Sigmoid colon (tissue), 4 donors: ENCODE results near the gene TRMT2A.

ENCODE experiments used
- CTCF ChIP-seq, 4 experiments: fragments of 450-650 bp in 3 of 4; fragments of 200-600 bp in 1 of 4; IDR thresholded peaks; one replicate each; pipeline ENCODE4 v1.5.1; 2016 to 2019; ENCODE audit warnings: antibody characterized with exemption in 4 of 4, mild to moderate bottlenecking in 3 of 4, moderate library complexity in 2 of 4
- EP300 ChIP-seq, 4 donors: sonication (generic); formaldehyde crosslinking; IDR thresholded peaks; one replicate each; pipeline ENCODE4 v1.6.1; 2017; ENCODE audit warnings: antibody characterized with exemption in 4 of 4
- POLR2A ChIP-seq, 2 donors: fragments of 450-650 bp; IDR thresholded peaks; one replicate each; pipeline ENCODE4 v1.6.1; 2016; ENCODE audit warnings: antibody characterized with exemption in 2 of 2, mild to moderate bottlenecking in 2 of 2, moderate library complexity in 2 of 2
- POLR2AphosphoS5 ChIP-seq, 4 donors: sonication (generic); formaldehyde crosslinking; IDR thresholded peaks; one replicate each; pipeline ENCODE4 v1.6.1; 2017; ENCODE audit warnings: antibody characterized with exemption in 4 of 4

- TF ChIP-seq CTCF (IDR thresholded peaks at IDR 0.05) (no peak), POLR2A (IDR thresholded peaks at IDR 0.05) (no peak), EP300 (IDR thresholded peaks at IDR 0.05) (no peak), POLR2AphosphoS5 (IDR thresholded peaks at IDR 0.05) (no peak)
Measured at GRCh38 chr22:20068640-20069039, 48.4 kb downstream of the TRMT2A start.
